CD14-positive monocyte (primary cell): ENCODE measurements around the gene AP1AR. TPM values are rescaled to one million over a fixed set of nuclear protein-coding genes. Genes with fewer than 3 reads are reported as not detected.

Experiments used
- DNase-seq, 3 donors: peaks; one replicate each; pipeline ENCODE4 v3.0.0-alpha.2; 2011 to 2022
- H2AFZ ChIP-seq: 2 replicates; pipeline ENCODE4 v1.6.0; 2012; ENCODE audit warnings: mild to moderate bottlenecking, low read depth, low read length, inconsistent platforms; ENCODE audit not compliant: insufficient read depth, poor library complexity, severe bottlenecking
- H3K27ac ChIP-seq, 2 donors: 1 replicate in 1 of 2; 2 replicates in 1 of 2; pipeline ENCODE4 v1.5.1; 2012 to 2013; ENCODE audit warnings: low read length in 2 of 2, control low read depth in 1 of 2, inconsistent platforms in 1 of 2, low read depth in 1 of 2, mild to moderate bottlenecking in 1 of 2
- H3K27me3 ChIP-seq, 2 donors: one replicate each; pipeline versions ENCODE4 v1.6.0 to v1.6.1; 2011 to 2013; ENCODE audit warnings: low read length in 2 of 2; ENCODE audit not compliant: control insufficient read depth in 2 of 2, insufficient read depth in 2 of 2
- H3K36me3 ChIP-seq, 2 donors: replicated peaks in 1 of 2; 1 replicate in 1 of 2; 2 replicates in 1 of 2; pipeline versions ENCODE4 v1.5.1 to v1.6.1; 2012 to 2013; ENCODE audit warnings: low read length in 2 of 2, control low read depth in 1 of 2, inconsistent platforms in 1 of 2, mild to moderate bottlenecking in 1 of 2; ENCODE audit not compliant: insufficient read depth in 2 of 2, control insufficient read depth in 1 of 2
- H3K4me1 ChIP-seq, 2 donors: 1 replicate in 1 of 2; 2 replicates in 1 of 2; pipeline versions ENCODE4 v1.5.1 to v1.6.1; 2012 to 2013; ENCODE audit warnings: low read length in 2 of 2, control low read depth in 1 of 2, inconsistent platforms in 1 of 2, mild to moderate bottlenecking in 1 of 2, moderate library complexity in 1 of 2; ENCODE audit not compliant: insufficient read depth in 2 of 2, control insufficient read depth in 1 of 2
- H3K4me2 ChIP-seq: replicated peaks from 2 replicates; pipeline ENCODE3; 2012; ENCODE audit warnings: low read length, moderate library complexity, mild to moderate bottlenecking; ENCODE audit not compliant: poor library complexity, severe bottlenecking; ENCODE audit errors: extremely low read depth
- H3K4me3 ChIP-seq, 3 experiments: fragments of 200-600 bp in 1 of 3; sonication (generic) in 1 of 3; replicated peaks in 1 of 3; 1 replicate in 2 of 3; 2 replicates in 1 of 3; pipeline ENCODE4 v1.5.1; 2011 to 2013; ENCODE audit warnings: low read length in 3 of 3, mild to moderate bottlenecking in 3 of 3, control low read depth in 2 of 3, low read depth in 2 of 3, inconsistent platforms in 1 of 3, moderate library complexity in 1 of 3
- H3K79me2 ChIP-seq: 2 replicates; pipeline ENCODE4 v1.6.0; 2012; ENCODE audit warnings: mild to moderate bottlenecking, control low read depth, inconsistent platforms, low read length, moderate library complexity; ENCODE audit not compliant: insufficient read depth
- H3K9ac ChIP-seq: 2 replicates; pipeline ENCODE4 v1.6.0; 2017; ENCODE audit warnings: low read length, mild to moderate bottlenecking; ENCODE audit not compliant: insufficient read depth, poor library complexity, severe bottlenecking
- H3K9me3 ChIP-seq, 2 donors: replicated peaks in 1 of 2; 1 replicate in 1 of 2; 2 replicates in 1 of 2; pipeline versions ENCODE4 v1.5.1 to v1.6.1; 2012 to 2013; ENCODE audit warnings: low read length in 2 of 2, control low read depth in 1 of 2; ENCODE audit not compliant: control insufficient read depth in 1 of 2, insufficient read depth in 1 of 2
- H4K20me1 ChIP-seq: 2 replicates; pipeline ENCODE4 v1.6.0; 2012; ENCODE audit warnings: mild to moderate bottlenecking, low read length, control low read depth, moderate library complexity; ENCODE audit not compliant: insufficient read depth
- H3K27ac Mint-ChIP-seq, 7 donors: one replicate each; pipeline ENCODE4 v1.8.0; 2020; ENCODE audit warnings: mild to moderate bottlenecking in 7 of 7, mixed read lengths in 7 of 7, moderate library complexity in 6 of 7, inconsistent platforms in 2 of 7
- H3K27me3 Mint-ChIP-seq, 3 donors: one replicate each; pipeline ENCODE4 v1.8.0; 2021 to 2022; ENCODE audit warnings: low read depth in 3 of 3, mild to moderate bottlenecking in 3 of 3, mixed read lengths in 3 of 3, moderate library complexity in 3 of 3, inconsistent platforms in 1 of 3
- H3K36me3 Mint-ChIP-seq, 2 donors: one replicate each; pipeline ENCODE4 v1.8.0; 2020; ENCODE audit warnings: mixed read lengths in 2 of 2, inconsistent platforms in 1 of 2, mild to moderate bottlenecking in 1 of 2
- H3K4me1 Mint-ChIP-seq: one replicate; pipeline ENCODE4 v1.8.0; 2020; ENCODE audit warnings: mild to moderate bottlenecking, mixed read lengths
- H3K4me3 Mint-ChIP-seq, 2 donors: one replicate each; pipeline ENCODE4 v1.8.0; 2020; ENCODE audit warnings: mild to moderate bottlenecking in 2 of 2, mixed read lengths in 2 of 2, moderate library complexity in 1 of 2
- H3K9me3 Mint-ChIP-seq, 7 donors: one replicate each; pipeline ENCODE4 v1.8.0; 2020 to 2022; ENCODE audit warnings: mixed read lengths in 7 of 7, mild to moderate bottlenecking in 6 of 7, moderate library complexity in 6 of 7, inconsistent platforms in 2 of 7
- CTCF ChIP-seq: fragments of 200-600 bp; IDR thresholded peaks from one replicate; pipeline ENCODE4 v1.8.0; 2022; ENCODE audit warnings: antibody characterized with exemption, mild to moderate bottlenecking
- WGBS: methylation state at CpG from one replicate; pipeline ENCODE4 v1.1.5; 2013; ENCODE audit warnings: missing lambda C conversion rate; ENCODE audit not compliant: insufficient coverage; 5-methylcytosine and 5-hydroxymethylcytosine counted together
- intact Hi-C, 2 donors: fragments of 100-400 bp; cut with micrococcal nuclease; formaldehyde crosslinking; loops; one replicate each; pipeline versions ENCODE4 v1.15.0 to v1.15.1; 2023
- polyA plus RNA-seq, 3 donors: library from polyadenylated mRNA; depleted of rRNA in 1 of 3; unstranded in 2 of 3; stranded (reverse) in 1 of 3; fragments of 300-500 nt in 2 of 3; fragments of >200 nt in 1 of 3; fragmentation: Illumina TruSeq in 2 of 3; gene quantifications; 1 replicate in 2 of 3; 2 replicates in 1 of 3; pipeline ENCODE4 v1.2.3, GENCODE V29; 2012 to 2021

AP1AR gene
- polyA plus RNA-seq, 3 donors: 6.1 to 15.8 (median 14.6) TPM

- H3K9me3 Mint-ChIP-seq: peaks cover 0 to 6% (median 0%) of the 10 kb centered on the region in 7 donors
- Histone ChIP-seq H3K27ac (no peak overlapping the region), H3K27me3 (no peaks in the 10 kb centered on the region), H3K9ac (no peak overlapping the region), H3K4me2 (no peak overlapping the region), H3K4me3 (no peak overlapping the region), H3K9me3 (no peaks in the 10 kb centered on the region), H4K20me1 (no peaks in the 10 kb centered on the region), H3K4me1 (peaks cover 25 to 36% of the 10 kb centered on the region in 2 donors), H3K79me2 (no peaks in the 10 kb centered on the region), H3K36me3 (no peaks in the 10 kb centered on the region), H2AFZ (no peak overlapping the region)
- no peak for DNase-seq
- no peak overlapping the region for H3K27ac Mint-ChIP-seq
- intact Hi-C loops: no loop called here
- H3K4me3 Mint-ChIP-seq: no peak overlapping the region
- WGBS: no CpG with 5 or more reads among the region's 1 CpG
- TF ChIP-seq CTCF: no peak
- peaks cover 34% of the 10 kb centered on the region for H3K4me1 Mint-ChIP-seq
- H3K36me3 Mint-ChIP-seq: no peaks in the 10 kb centered on the region
- H3K27me3 Mint-ChIP-seq: peaks cover 0 to 4% (median 2%) of the 10 kb centered on the region in 3 donors
Observed at GRCh38 chr4:112210777-112211176, 20.8 kb upstream of the AP1AR start.

GRCh38 chr4:112213091-112213490, 18.5 kb upstream of the AP1AR start:
- Mint-ChIP-seq H3K36me3 (no peaks in the 10 kb centered on the region), H3K27me3 (peaks cover 0 to 4% (median 2%) of the 10 kb centered on the region in 3 donors), H3K4me1 (peaks cover 25% of the 10 kb centered on the region), H3K4me3 (no peak overlapping the region), H3K27ac (peak overlapping the region; percentile 72 to 96 (median 91)), H3K9me3 (peaks cover 0 to 6% (median 0%) of the 10 kb centered on the region in 7 donors)
- Histone ChIP-seq H2AFZ (no peak overlapping the region), H3K9me3 (no peaks in the 10 kb centered on the region), H3K27me3 (no peaks in the 10 kb centered on the region), H3K4me1 (peaks cover 25 to 27% of the 10 kb centered on the region in 2 donors), H3K27ac (peak overlapping the region; percentile 47 to 85), H3K79me2 (no peaks in the 10 kb centered on the region), H3K9ac (no peak overlapping the region), H4K20me1 (no peaks in the 10 kb centered on the region), H3K4me2 (peak overlapping the region; percentile 44), H3K36me3 (no peaks in the 10 kb centered on the region), H3K4me3 (no peak overlapping the region)
- intact Hi-C loops: no loop called here
- DNase-seq: peak; percentile 39 to 55 (median 47)
- TF ChIP-seq CTCF: no peak
- WGBS: 0% methylated on average over 1 of the region's 2 CpGs
